HepG2 (cell line): ENCODE results near the gene SQSTM1. TPM values are rescaled to one million over a fixed set of nuclear protein-coding genes. Genes with fewer than 3 reads are reported as not detected.

Experiments used
- AGO2 ChIP-seq: fragments of 200-400 bp; formaldehyde crosslinking; optimal IDR thresholded peaks from 2 replicates; pipeline ENCODE3; 2017; ENCODE audit warnings: mild to moderate bottlenecking, low read depth, low read length, moderate library complexity
- FOXC1 ChIP-seq: sonication (generic); formaldehyde crosslinking; IDR thresholded peaks from 2 replicates; pipeline ENCODE4 v1.8.0; 2022; ENCODE audit warnings: mild to moderate bottlenecking, missing genetic modification reagents, borderline replicate concordance
- HNRNPL ChIP-seq: fragments of 200-400 bp; formaldehyde crosslinking; IDR thresholded peaks from 2 replicates; pipeline ENCODE4 v1.6.1; 2017; ENCODE audit warnings: mild to moderate bottlenecking, low read depth, low read length
- ISL2 ChIP-seq: sonication (generic); formaldehyde crosslinking; IDR thresholded peaks from 2 replicates; pipeline ENCODE4 v1.5.0; 2020; ENCODE audit warnings: missing genetic modification reagents
- KLF9 ChIP-seq: IDR thresholded peaks from 2 replicates; pipeline ENCODE4 v1.6.1; 2016; ENCODE audit warnings: low read depth
- MED1 ChIP-seq: sonication (generic); formaldehyde crosslinking; IDR thresholded peaks from 2 replicates; pipeline ENCODE4 v1.4.0; 2020; ENCODE audit warnings: missing genetic modification reagents
- NFATC3 ChIP-seq: sonication (generic); formaldehyde crosslinking; IDR thresholded peaks from 2 replicates; pipeline ENCODE4 v1.5.1; 2020; ENCODE audit warnings: mild to moderate bottlenecking, missing genetic modification reagents
- NR3C1 ChIP-seq: sonication (generic); formaldehyde crosslinking; IDR thresholded peaks from 2 replicates; pipeline ENCODE4 v1.4.0; 2020; ENCODE audit warnings: missing genetic modification reagents
- PHB2 ChIP-seq: fragments of 450-650 bp; IDR thresholded peaks from 2 replicates; pipeline ENCODE4 v1.6.1; 2018; ENCODE audit not compliant: partially characterized antibody
- RBM22 ChIP-seq: fragments of 200-400 bp; formaldehyde crosslinking; optimal IDR thresholded peaks from 2 replicates; pipeline ENCODE3; 2017; ENCODE audit warnings: mild to moderate bottlenecking, low read length, moderate library complexity
- SNRNP70 ChIP-seq: fragments of 200-400 bp; formaldehyde crosslinking; IDR thresholded peaks from 2 replicates; pipeline ENCODE4 v1.6.1; 2017; ENCODE audit warnings: mild to moderate bottlenecking, low read depth, low read length, moderate library complexity
- TAF1 ChIP-seq: sonication (generic); formaldehyde crosslinking; IDR thresholded peaks from 2 replicates; pipeline ENCODE4 v1.4.0; 2020; ENCODE audit warnings: missing genetic modification reagents
- THAP11 ChIP-seq: IDR thresholded peaks from 2 replicates; pipeline ENCODE4 v1.6.1; 2016; ENCODE audit warnings: missing biosample characterization, missing genetic modification reagents
- ZBTB8A ChIP-seq: sonication (generic); formaldehyde crosslinking; IDR thresholded peaks from 2 replicates; pipeline ENCODE4 v1.4.0; 2020; ENCODE audit warnings: mild to moderate bottlenecking, low read depth, missing genetic modification reagents, borderline replicate concordance
- ZNF292 ChIP-seq: sonication (generic); formaldehyde crosslinking; IDR thresholded peaks from 2 replicates; pipeline ENCODE4 v1.8.1; 2022; ENCODE audit warnings: mild to moderate bottlenecking, low read depth, missing genetic modification reagents, borderline replicate concordance
- ZNF598 ChIP-seq: sonication (generic); formaldehyde crosslinking; IDR thresholded peaks from 2 replicates; pipeline ENCODE4 v1.5.1; 2020; ENCODE audit warnings: mild to moderate bottlenecking, missing genetic modification reagents, borderline replicate concordance
- ZNF616 ChIP-seq: sonication (generic); formaldehyde crosslinking; IDR thresholded peaks from 2 replicates; pipeline ENCODE4 v1.5.0; 2020; ENCODE audit warnings: low read depth, mild to moderate bottlenecking, missing genetic modification reagents
- ZNF891 ChIP-seq: sonication (generic); formaldehyde crosslinking; IDR thresholded peaks from 2 replicates; pipeline ENCODE4 v1.5.0; 2020; ENCODE audit warnings: mild to moderate bottlenecking, missing genetic modification reagents
- polyA plus RNA-seq, 8 experiments: library from polyadenylated mRNA; depleted of rRNA in 3 of 8; stranded (reverse) in 7 of 8; unstranded in 1 of 8; fragments of >200 nt; fragmentation: Illumina TruSeq in 4 of 8; extraction: Trizol in 4 of 8; gene quantifications; 2 replicates each; pipeline versions ENCODE4 v1.2.1 to v1.2.3, GENCODE V29; 2011 to 2016; ENCODE audit warnings: low read depth in 4 of 8, missing spikeins in 1 of 8, mixed read lengths in 1 of 8; ENCODE audit not compliant: insufficient read depth in 1 of 8
- total RNA-seq, 5 experiments: library from RNA; depleted of rRNA; stranded (reverse); fragments of >200 nt; fragmentation: Illumina TruSeq; extraction: Trizol; gene quantifications; 2 replicates each; pipeline ENCODE4 v1.2.3, GENCODE V29; 2016; ENCODE audit warnings: low read depth in 1 of 5
- TF ChIP-seq, protein P1 (sequence below): sonication (generic); formaldehyde crosslinking; IDR thresholded peaks from 2 replicates; pipeline ENCODE4 v1.4.0; 2020; ENCODE audit warnings: missing genetic modification reagents
- TF ChIP-seq, protein P2 (sequence below): sonication (generic); formaldehyde crosslinking; conservative IDR thresholded peaks from 2 replicates; pipeline ENCODE4 v1.5.0; 2020; ENCODE audit warnings: missing genetic modification reagents
- TF ChIP-seq, protein P3 (sequence below): fragments of 450-650 bp; IDR thresholded peaks from 2 replicates; pipeline ENCODE4 v1.6.1; 2017

Gene SQSTM1
- total and polyA plus RNA-seq, 2 of the 13 experiments (the other 11 are each of a cell fraction or from before 2014, with no cell fraction given), result 90.9 to 160 TPM

DNA sequence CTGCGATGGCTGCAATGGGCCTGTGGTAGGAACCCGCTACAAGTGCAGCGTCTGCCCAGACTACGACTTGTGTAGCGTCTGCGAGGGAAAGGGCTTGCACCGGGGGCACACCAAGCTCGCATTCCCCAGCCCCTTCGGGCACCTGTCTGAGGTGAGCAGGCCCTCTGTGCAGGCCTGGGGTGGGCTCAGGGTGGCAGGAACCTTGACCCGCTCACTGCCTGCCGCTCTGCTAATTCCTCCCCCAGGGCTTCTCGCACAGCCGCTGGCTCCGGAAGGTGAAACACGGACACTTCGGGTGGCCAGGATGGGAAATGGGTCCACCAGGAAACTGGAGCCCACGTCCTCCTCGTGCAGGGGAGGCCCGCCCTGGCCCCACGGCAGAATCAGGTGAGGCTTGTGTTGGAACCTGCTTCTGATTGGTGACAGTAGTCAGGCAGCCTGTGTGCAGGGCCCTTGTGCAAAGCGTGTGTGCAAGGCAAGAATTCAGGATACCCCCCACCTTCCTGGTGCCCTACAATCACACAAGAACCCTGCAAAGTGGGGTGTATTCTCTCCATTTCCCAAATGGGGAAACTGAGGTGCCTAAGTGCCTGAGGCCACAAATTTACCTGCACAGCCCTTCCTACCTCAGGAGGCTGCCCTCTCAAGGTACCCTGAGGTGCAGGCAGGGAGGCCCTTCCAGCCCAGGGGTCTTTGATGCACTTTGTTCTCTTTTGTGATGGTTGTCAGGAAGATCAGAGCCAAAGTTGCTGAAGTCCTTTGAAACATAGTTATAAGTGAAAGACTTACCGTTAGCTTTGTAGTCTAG, 3.4 kb downstream of the SQSTM1 start (continued):
- TF ChIP-seq, protein P1, sequence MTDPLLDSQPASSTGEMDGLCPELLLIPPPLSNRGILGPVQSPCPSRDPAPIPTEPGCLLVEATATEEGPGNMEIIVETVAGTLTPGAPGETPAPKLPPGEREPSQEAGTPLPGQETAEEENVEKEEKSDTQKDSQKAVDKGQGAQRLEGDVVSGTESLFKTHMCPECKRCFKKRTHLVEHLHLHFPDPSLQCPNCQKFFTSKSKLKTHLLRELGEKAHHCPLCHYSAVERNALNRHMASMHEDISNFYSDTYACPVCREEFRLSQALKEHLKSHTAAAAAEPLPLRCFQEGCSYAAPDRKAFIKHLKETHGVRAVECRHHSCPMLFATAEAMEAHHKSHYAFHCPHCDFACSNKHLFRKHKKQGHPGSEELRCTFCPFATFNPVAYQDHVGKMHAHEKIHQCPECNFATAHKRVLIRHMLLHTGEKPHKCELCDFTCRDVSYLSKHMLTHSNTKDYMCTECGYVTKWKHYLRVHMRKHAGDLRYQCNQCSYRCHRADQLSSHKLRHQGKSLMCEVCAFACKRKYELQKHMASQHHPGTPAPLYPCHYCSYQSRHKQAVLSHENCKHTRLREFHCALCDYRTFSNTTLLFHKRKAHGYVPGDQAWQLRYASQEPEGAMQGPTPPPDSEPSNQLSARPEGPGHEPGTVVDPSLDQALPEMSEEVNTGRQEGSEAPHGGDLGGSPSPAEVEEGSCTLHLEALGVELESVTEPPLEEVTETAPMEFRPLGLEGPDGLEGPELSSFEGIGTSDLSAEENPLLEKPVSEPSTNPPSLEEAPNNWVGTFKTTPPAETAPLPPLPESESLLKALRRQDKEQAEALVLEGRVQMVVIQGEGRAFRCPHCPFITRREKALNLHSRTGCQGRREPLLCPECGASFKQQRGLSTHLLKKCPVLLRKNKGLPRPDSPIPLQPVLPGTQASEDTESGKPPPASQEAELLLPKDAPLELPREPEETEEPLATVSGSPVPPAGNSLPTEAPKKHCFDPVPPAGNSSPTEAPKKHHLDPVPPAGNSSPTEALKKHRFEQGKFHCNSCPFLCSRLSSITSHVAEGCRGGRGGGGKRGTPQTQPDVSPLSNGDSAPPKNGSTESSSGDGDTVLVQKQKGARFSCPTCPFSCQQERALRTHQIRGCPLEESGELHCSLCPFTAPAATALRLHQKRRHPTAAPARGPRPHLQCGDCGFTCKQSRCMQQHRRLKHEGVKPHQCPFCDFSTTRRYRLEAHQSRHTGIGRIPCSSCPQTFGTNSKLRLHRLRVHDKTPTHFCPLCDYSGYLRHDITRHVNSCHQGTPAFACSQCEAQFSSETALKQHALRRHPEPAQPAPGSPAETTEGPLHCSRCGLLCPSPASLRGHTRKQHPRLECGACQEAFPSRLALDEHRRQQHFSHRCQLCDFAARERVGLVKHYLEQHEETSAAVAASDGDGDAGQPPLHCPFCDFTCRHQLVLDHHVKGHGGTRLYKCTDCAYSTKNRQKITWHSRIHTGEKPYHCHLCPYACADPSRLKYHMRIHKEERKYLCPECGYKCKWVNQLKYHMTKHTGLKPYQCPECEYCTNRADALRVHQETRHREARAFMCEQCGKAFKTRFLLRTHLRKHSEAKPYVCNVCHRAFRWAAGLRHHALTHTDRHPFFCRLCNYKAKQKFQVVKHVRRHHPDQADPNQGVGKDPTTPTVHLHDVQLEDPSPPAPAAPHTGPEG (CRISPR knock-in tag), result no peak
- TF ChIP-seq, protein P2, sequence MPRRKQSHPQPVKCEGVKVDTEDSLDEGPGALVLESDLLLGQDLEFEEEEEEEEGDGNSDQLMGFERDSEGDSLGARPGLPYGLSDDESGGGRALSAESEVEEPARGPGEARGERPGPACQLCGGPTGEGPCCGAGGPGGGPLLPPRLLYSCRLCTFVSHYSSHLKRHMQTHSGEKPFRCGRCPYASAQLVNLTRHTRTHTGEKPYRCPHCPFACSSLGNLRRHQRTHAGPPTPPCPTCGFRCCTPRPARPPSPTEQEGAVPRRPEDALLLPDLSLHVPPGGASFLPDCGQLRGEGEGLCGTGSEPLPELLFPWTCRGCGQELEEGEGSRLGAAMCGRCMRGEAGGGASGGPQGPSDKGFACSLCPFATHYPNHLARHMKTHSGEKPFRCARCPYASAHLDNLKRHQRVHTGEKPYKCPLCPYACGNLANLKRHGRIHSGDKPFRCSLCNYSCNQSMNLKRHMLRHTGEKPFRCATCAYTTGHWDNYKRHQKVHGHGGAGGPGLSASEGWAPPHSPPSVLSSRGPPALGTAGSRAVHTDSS (CRISPR knock-in tag), result no peak
- TF ChIP-seq RBM22 (peak; percentile 63), ZBTB8A (CRISPR knock-in tag) (no peak), HNRNPL (0 out of 2 replicates have a peak, but pooled peaks have one; percentile 47), ZNF292 (CRISPR knock-in tag) (no peak), FOXC1 (CRISPR knock-in tag) (0 out of 2 replicates have a peak, but pooled peaks have one; percentile 11), AGO2 (peak; percentile 98), MED1 (CRISPR knock-in tag) (no peak; the same call in 1 of the 2 replicates), TAF1 (no peak), NFATC3 (CRISPR knock-in tag) (no peak), PHB2 (no peak), SNRNP70 (no peak), THAP11 (CRISPR knock-in tag) (0 out of 2 replicates have a peak, but pooled peaks have one; percentile 11), ZNF598 (CRISPR knock-in tag) (no peak), ZNF616 (CRISPR knock-in tag) (no peak), ZNF891 (CRISPR knock-in tag) (no peak), KLF9 (no peak), ISL2 (CRISPR knock-in tag) (peak; percentile 42; the same call in 1 of the 2 replicates), NR3C1 (no peak)
- TF ChIP-seq, protein P3, sequence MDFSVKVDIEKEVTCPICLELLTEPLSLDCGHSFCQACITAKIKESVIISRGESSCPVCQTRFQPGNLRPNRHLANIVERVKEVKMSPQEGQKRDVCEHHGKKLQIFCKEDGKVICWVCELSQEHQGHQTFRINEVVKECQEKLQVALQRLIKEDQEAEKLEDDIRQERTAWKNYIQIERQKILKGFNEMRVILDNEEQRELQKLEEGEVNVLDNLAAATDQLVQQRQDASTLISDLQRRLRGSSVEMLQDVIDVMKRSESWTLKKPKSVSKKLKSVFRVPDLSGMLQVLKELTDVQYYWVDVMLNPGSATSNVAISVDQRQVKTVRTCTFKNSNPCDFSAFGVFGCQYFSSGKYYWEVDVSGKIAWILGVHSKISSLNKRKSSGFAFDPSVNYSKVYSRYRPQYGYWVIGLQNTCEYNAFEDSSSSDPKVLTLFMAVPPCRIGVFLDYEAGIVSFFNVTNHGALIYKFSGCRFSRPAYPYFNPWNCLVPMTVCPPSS, result no peak
